GM23338 (cell line): ENCODE measurements around the gene CPNE2.

ENCODE experiments used
- CREB1 ChIP-seq: fragments of 250-450 bp; sonication (Bioruptor Pico); IDR thresholded peaks from 2 replicates; pipeline ENCODE4 v1.5.0; 2020; ENCODE audit warnings: low read depth, mild to moderate bottlenecking, moderate library complexity
- EZH2 ChIP-seq: fragments of 200-600 bp; sonication (generic); IDR thresholded peaks from one replicate; pipeline ENCODE4 v1.8.0; 2017; ENCODE audit warnings: antibody characterized with exemption, mild to moderate bottlenecking, low read depth; ENCODE audit not compliant: unreplicated experiment
- EZH2phosphoT487 ChIP-seq: fragments of 200-600 bp; sonication (generic); IDR thresholded peaks from one replicate; pipeline ENCODE4 v1.8.1; 2018; ENCODE audit warnings: antibody characterized with exemption; ENCODE audit not compliant: unreplicated experiment
- JUNB ChIP-seq: IDR thresholded peaks from one replicate; pipeline ENCODE4 v1.6.1; 2016; ENCODE audit warnings: antibody characterized with exemption; ENCODE audit not compliant: unreplicated experiment
- NANOG ChIP-seq: IDR thresholded peaks from 2 replicates; pipeline ENCODE4 v1.6.1; 2016; ENCODE audit warnings: antibody characterized with exemption, borderline replicate concordance
- POLR2AphosphoS5 ChIP-seq: IDR thresholded peaks from 2 replicates; pipeline ENCODE4 v1.6.1; 2016; ENCODE audit warnings: antibody characterized with exemption, low read depth
- STAT1 ChIP-seq: IDR thresholded peaks from one replicate; pipeline ENCODE4 v1.6.1; 2016; ENCODE audit warnings: antibody characterized with exemption; ENCODE audit not compliant: unreplicated experiment
- ZNF114 ChIP-seq: fragments of 250-450 bp; sonication (Bioruptor Pico); IDR thresholded peaks from 2 replicates; pipeline ENCODE4 v1.5.0; 2020; ENCODE audit warnings: mild to moderate bottlenecking, moderate library complexity
- ZNF331 ChIP-seq: fragments of 250-450 bp; sonication (Bioruptor Pico); IDR thresholded peaks from 2 replicates; pipeline ENCODE4 v1.5.0; 2020; ENCODE audit warnings: low read depth, mild to moderate bottlenecking, moderate library complexity
- TF ChIP-seq, protein P1 (sequence below), 2 experiments: fragments of 200-600 bp in 1 of 2; sonication (generic) in 1 of 2; conservative IDR thresholded peaks; 2 replicates each; pipeline versions ENCODE4 v1.5.1 to v1.6.1; 2016 to 2017; ENCODE audit warnings: antibody characterized with exemption in 2 of 2, low read depth in 2 of 2, mild to moderate bottlenecking in 2 of 2, moderate library complexity in 1 of 2
- TF ChIP-seq, protein P2 (sequence below): IDR thresholded peaks from one replicate; pipeline ENCODE4 v1.6.1; 2018; ENCODE audit warnings: antibody characterized with exemption; ENCODE audit not compliant: unreplicated experiment
- TF ChIP-seq, protein P3 (sequence below): IDR thresholded peaks from 2 replicates; pipeline ENCODE4 v1.6.1; 2016; ENCODE audit warnings: antibody characterized with exemption
- TF ChIP-seq, protein P4 (sequence below): fragments of 250-450 bp; sonication (Bioruptor Pico); IDR thresholded peaks from 2 replicates; pipeline ENCODE4 v1.5.0; 2020; ENCODE audit warnings: mild to moderate bottlenecking, moderate library complexity

DNA sequence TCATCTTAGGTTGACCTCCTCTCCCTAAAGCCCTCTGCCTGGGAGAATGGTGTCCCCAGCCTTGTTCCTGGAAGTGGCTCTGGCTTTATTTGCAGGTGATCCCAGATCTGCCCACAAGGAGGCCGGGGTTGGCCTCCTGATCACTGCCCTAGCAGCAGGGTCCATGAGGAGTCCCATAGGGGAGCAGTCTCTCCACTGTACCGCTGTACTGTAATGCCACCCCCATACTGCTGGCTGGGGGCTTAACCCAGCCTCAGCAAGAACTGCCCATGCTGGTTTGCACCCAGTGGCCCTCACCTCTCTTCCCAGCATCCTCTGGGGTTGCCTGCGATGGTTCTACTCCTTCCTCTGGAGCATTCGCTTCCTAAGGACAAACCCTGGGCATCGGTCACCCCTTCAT, 54.4 kb downstream of the CPNE2 start:
- TF ChIP-seq, protein P1, sequence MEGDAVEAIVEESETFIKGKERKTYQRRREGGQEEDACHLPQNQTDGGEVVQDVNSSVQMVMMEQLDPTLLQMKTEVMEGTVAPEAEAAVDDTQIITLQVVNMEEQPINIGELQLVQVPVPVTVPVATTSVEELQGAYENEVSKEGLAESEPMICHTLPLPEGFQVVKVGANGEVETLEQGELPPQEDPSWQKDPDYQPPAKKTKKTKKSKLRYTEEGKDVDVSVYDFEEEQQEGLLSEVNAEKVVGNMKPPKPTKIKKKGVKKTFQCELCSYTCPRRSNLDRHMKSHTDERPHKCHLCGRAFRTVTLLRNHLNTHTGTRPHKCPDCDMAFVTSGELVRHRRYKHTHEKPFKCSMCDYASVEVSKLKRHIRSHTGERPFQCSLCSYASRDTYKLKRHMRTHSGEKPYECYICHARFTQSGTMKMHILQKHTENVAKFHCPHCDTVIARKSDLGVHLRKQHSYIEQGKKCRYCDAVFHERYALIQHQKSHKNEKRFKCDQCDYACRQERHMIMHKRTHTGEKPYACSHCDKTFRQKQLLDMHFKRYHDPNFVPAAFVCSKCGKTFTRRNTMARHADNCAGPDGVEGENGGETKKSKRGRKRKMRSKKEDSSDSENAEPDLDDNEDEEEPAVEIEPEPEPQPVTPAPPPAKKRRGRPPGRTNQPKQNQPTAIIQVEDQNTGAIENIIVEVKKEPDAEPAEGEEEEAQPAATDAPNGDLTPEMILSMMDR (conservative IDR thresholded peaks at IDR 0.05; ENCODE audit: low read depth in 2 of 2) = peak; percentile 16 to 50; a peak in 3 of 4 replicates
- TF ChIP-seq, protein P2, sequence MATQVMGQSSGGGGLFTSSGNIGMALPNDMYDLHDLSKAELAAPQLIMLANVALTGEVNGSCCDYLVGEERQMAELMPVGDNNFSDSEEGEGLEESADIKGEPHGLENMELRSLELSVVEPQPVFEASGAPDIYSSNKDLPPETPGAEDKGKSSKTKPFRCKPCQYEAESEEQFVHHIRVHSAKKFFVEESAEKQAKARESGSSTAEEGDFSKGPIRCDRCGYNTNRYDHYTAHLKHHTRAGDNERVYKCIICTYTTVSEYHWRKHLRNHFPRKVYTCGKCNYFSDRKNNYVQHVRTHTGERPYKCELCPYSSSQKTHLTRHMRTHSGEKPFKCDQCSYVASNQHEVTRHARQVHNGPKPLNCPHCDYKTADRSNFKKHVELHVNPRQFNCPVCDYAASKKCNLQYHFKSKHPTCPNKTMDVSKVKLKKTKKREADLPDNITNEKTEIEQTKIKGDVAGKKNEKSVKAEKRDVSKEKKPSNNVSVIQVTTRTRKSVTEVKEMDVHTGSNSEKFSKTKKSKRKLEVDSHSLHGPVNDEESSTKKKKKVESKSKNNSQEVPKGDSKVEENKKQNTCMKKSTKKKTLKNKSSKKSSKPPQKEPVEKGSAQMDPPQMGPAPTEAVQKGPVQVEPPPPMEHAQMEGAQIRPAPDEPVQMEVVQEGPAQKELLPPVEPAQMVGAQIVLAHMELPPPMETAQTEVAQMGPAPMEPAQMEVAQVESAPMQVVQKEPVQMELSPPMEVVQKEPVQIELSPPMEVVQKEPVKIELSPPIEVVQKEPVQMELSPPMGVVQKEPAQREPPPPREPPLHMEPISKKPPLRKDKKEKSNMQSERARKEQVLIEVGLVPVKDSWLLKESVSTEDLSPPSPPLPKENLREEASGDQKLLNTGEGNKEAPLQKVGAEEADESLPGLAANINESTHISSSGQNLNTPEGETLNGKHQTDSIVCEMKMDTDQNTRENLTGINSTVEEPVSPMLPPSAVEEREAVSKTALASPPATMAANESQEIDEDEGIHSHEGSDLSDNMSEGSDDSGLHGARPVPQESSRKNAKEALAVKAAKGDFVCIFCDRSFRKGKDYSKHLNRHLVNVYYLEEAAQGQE = no peak
- TF ChIP-seq POLR2AphosphoS5 = no peak
- no peak for TF ChIP-seq EZH2
- no peak for TF ChIP-seq NANOG
- no peak for TF ChIP-seq EZH2phosphoT487
- no peak for TF ChIP-seq CREB1 (CRISPR knock-in tag)
- TF ChIP-seq ZNF331 (CRISPR knock-in tag) = no peak
- TF ChIP-seq JUNB = no peak
- TF ChIP-seq, protein P3, sequence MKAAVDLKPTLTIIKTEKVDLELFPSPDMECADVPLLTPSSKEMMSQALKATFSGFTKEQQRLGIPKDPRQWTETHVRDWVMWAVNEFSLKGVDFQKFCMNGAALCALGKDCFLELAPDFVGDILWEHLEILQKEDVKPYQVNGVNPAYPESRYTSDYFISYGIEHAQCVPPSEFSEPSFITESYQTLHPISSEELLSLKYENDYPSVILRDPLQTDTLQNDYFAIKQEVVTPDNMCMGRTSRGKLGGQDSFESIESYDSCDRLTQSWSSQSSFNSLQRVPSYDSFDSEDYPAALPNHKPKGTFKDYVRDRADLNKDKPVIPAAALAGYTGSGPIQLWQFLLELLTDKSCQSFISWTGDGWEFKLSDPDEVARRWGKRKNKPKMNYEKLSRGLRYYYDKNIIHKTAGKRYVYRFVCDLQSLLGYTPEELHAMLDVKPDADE = no peak
- TF ChIP-seq ZNF114 = no peak
- TF ChIP-seq STAT1 = no peak
- TF ChIP-seq, protein P4, sequence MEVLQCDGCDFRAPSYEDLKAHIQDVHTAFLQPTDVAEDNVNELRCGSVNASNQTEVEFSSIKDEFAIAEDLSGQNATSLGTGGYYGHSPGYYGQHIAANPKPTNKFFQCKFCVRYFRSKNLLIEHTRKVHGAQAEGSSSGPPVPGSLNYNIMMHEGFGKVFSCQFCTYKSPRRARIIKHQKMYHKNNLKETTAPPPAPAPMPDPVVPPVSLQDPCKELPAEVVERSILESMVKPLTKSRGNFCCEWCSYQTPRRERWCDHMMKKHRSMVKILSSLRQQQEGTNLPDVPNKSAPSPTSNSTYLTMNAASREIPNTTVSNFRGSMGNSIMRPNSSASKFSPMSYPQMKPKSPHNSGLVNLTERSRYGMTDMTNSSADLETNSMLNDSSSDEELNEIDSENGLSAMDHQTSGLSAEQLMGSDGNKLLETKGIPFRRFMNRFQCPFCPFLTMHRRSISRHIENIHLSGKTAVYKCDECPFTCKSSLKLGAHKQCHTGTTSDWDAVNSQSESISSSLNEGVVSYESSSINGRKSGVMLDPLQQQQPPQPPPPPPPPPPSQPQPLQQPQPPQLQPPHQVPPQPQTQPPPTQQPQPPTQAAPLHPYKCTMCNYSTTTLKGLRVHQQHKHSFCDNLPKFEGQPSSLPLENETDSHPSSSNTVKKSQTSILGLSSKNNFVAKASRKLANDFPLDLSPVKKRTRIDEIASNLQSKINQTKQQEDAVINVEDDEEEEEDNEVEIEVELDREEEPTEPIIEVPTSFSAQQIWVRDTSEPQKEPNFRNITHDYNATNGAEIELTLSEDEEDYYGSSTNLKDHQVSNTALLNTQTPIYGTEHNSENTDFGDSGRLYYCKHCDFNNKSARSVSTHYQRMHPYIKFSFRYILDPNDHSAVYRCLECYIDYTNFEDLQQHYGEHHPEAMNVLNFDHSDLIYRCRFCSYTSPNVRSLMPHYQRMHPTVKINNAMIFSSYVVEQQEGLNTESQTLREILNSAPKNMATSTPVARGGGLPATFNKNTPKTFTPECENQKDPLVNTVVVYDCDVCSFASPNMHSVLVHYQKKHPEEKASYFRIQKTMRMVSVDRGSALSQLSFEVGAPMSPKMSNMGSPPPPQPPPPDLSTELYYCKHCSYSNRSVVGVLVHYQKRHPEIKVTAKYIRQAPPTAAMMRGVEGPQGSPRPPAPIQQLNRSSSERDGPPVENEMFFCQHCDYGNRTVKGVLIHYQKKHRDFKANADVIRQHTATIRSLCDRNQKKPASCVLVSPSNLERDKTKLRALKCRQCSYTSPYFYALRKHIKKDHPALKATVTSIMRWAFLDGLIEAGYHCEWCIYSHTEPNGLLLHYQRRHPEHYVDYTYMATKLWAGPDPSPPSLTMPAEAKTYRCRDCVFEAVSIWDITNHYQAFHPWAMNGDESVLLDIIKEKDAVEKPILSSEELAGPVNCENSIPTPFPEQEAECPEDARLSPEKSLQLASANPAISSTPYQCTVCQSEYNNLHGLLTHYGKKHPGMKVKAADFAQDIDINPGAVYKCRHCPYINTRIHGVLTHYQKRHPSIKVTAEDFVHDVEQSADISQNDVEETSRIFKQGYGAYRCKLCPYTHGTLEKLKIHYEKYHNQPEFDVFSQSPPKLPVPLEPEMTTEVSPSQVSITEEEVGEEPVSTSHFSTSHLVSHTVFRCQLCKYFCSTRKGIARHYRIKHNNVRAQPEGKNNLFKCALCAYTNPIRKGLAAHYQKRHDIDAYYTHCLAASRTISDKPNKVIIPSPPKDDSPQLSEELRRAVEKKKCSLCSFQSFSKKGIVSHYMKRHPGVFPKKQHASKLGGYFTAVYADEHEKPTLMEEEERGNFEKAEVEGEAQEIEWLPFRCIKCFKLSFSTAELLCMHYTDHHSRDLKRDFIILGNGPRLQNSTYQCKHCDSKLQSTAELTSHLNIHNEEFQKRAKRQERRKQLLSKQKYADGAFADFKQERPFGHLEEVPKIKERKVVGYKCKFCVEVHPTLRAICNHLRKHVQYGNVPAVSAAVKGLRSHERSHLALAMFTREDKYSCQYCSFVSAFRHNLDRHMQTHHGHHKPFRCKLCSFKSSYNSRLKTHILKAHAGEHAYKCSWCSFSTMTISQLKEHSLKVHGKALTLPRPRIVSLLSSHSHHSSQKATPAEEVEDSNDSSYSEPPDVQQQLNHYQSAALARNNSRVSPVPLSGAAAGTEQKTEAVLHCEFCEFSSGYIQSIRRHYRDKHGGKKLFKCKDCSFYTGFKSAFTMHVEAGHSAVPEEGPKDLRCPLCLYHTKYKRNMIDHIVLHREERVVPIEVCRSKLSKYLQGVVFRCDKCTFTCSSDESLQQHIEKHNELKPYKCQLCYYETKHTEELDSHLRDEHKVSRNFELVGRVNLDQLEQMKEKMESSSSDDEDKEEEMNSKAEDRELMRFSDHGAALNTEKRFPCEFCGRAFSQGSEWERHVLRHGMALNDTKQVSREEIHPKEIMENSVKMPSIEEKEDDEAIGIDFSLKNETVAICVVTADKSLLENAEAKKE (CRISPR knock-in tag) = no peak
